Fibroblast of skin of left quadriceps (primary cell): Measurements from ENCODE around the gene UBQLN4.
"Not testable (repeated sequence)": the region's sequence is repeated elsewhere in the genome, so short reads cannot be mapped to it uniquely, and the experiment has no call there.

Experiments
- DNase-seq, 2 experiments: peaks; one replicate each; pipeline ENCODE4 v3.0.0-alpha.2; 2013; ENCODE audit warnings: low read depth in 2 of 2

The UBQLN4 gene

GRCh38 chr1:156081180-156081916 lies 27.8 kb upstream of the UBQLN4 start:
- no peak for DNase-seq

DNA sequence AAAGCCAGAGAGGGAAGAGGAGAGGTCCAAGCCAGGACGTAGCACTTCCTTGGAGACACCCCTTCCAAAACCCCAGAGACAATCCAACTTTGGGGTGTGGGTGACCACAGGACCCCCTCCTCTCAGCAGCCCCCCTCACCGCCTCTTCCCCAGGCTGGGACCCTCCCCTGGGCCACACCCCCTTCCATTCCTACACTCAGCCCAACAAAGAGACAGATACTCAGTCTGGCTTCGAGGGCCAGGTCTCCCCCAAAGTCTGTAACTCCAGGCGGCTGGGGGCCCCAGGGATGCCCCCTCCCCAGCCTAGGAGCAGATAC lies 27.2 kb upstream of the UBQLN4 start:
- DNase-seq, result no peak

- no peak for DNase-seq
These were observed 26.8 kb upstream of the UBQLN4 start for GRCh38 chr1:156080241-156080862.

DNA sequence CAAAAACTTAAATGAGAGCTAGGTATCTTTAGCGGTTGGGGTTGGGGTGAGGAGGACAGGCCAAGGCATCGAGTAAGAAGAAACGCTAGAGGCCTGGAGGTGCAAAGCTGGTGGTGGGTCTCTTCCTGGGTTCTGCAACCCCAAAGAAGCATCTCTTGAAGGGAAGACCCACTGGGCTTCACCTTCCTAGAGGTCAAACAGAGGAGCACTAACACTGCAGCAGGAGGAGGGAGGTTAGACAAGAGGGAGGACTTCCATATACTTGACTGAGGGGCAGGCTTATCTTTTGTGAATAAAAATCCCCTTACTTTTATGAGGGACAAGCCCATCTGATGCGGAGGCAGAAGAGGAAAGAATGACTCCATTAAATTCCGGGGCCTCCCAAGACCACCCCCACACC lies 26.2 kb upstream of the UBQLN4 start:
- DNase-seq, result no peak

DNA sequence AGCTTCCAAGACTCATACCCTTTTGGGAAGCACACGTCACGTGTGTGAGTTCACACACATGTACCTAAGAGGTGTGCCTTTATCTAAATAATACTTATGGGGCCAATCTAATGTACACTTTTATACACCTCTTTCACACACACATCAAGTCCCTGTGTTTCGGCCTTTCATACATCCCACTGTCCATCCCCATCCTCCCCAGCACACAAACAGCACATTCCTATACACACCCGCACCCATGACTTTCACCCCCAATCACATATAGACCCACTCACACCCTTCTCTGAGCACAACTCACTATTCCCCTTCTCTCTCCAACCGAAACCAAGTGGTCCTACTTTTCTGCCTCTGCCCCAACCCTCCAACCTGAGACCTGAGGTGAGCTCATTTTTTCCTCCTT lies 25.1 kb upstream of the UBQLN4 start:
- no peak for DNase-seq

- no peak for DNase-seq
These were observed 23.8 kb upstream of the UBQLN4 start for GRCh38 chr1:156077430-156077760.

GRCh38 chr1:156076609-156077429 lies 23.2 kb upstream of the UBQLN4 start:
- DNase-seq, result no peak

GRCh38 chr1:156075775-156076204 lies 22.2 kb upstream of the UBQLN4 start:
- DNase-seq, result no peak

DNA sequence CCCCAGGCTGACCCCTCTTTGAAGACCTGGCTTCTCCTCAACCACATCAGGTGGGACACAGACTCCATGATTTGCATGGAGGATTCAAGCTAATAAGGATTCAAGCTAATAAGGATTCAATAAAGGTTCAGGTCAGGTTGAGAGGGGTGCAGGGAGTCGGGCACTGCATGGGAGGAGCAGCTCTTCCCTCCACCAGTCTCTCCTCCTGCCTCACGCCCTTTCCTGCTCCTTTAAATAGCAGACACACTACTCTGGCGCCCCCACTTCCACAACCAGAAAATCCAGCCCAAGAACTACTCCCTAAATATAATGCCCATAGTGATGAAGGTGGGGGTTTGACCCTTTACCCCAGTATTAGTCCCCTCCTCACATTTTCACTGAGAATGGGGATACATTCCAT lies 21.6 kb upstream of the UBQLN4 start:
- no peak for DNase-seq

DNA sequence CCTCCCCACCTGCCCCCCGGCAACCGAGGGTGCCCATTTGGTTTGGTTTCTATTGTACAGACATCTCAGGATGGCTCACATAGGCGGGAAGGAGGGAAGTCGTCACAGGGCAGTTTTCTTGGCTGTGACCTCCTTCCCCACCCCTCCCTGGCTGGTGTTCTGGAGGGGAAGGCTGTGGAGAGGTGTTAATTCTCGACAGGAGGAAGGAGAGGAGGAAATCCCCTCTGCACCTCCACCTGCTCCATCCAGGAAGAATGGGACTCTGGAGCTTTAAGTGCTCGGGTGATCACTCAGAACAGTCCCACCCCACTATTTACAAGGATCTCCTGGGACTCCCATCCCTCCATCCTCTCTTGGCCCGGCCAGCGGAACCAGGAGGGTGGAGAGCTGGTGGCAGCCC lies 21.1 kb upstream of the UBQLN4 start:
- no peak for DNase-seq

DNA sequence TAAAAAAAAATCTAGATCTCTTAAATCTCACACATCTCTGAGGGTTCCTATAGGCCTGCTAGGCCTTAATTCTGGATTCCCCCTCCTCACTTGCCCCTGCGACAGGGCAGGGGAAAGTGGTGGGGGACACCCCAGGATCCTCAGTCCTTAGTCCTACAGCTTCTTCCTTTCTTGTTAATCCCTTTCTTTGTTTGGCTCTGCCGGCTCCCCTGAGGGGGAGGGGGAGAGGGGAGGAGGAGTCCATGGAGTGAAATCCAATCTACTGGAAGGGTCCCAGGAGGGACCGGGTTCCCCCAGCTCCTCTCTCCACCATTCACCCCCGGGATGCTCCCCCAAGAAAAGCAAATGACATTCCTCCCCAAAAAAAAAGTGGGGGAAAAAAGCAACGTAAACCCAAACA lies 20.1 kb upstream of the UBQLN4 start:
- no peak for DNase-seq

DNA sequence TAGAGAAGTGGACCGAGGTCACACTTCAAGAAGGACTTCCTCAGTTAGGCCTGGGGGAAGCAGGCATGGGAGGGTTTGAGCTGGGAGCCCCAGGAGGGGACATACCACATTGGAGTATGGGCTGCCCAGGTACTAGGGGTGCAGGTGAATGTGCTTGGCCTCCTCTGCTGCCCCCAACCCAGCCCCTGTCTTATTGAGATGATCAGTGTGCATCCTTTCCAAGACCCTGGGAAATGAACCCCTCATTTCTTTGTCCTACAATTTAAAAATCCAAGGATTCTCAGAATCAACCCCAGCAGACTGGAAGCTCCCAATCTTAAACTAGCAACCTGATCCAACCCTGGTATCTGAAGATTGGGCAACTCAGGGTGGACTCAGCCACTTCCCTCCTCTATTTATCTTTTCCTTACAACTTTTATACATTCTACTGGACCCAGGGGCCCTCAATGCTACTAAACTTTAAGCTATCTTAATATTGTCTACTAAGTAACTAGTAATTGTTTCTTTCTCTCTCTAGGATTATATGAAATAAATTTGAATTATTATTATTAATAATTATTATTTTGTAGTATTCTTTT lies 19.6 kb upstream of the UBQLN4 start:
- no peak for DNase-seq

DNA sequence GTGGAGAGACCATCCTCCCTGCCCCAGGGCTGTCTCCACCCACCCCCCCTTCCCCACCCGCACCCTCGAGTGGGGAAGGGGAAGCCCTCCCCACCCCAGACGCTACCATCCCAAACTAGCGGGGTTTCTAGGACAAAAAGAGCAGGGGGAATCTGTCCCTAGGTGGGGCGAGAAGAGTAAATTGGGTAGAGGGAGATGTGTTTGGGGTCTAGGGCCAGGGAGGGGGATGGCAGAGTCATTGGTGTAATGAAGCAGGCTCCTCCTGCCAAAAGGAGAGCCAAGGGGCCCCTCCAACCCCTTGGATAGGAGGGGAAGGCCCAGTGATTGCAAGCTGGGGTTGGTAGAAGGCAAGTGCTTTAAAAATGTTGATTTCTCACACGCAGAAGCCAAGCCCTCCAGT lies 18.7 kb upstream of the UBQLN4 start:
- no peak for DNase-seq

DNA sequence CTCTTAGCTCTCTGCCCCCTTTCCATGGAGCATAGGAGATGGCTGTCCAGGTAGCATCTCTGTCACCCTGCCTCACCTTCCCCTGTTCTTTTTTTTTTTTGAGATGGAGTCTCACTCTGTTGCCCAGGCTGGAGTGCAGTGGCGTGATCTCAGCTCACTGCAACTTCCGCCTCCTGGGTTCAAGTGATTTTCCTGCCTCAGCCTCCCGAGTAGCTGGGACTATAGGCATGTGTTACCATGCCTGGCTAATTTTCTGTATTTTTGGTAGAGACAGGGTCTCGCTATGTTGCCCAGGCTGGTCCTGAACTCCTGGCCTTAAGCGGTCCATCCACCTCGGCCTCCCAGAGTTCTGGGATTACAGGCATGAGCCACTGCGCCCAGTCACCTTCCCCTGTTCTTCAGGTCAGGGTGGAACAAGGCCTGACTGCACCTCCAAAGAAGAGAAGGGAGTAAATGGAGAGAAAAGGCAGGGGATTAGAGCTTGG lies 17.8 kb upstream of the UBQLN4 start:
- not testable (repeated sequence) for DNase-seq

DNA sequence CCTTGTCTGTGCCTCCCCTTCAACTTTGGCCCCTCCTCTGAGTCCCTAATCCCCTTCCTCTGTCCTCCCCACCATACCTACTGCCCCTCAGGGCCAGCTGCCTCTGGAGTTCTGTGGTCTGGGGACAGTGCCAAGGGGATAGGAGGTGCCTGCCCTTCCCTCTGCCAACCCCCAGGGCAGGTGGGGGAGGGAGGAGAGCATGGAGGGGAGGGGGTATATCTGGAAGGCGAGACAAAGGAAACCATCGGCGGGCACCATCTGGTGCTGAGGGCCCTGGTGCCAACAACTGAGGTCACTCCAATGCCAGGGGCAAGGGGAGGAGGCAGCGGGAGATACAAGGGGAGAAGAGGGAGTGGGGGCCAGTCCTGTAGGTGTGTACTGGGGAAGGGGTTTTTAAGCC lies 16.9 kb upstream of the UBQLN4 start:
- DNase-seq, result no peak

DNA sequence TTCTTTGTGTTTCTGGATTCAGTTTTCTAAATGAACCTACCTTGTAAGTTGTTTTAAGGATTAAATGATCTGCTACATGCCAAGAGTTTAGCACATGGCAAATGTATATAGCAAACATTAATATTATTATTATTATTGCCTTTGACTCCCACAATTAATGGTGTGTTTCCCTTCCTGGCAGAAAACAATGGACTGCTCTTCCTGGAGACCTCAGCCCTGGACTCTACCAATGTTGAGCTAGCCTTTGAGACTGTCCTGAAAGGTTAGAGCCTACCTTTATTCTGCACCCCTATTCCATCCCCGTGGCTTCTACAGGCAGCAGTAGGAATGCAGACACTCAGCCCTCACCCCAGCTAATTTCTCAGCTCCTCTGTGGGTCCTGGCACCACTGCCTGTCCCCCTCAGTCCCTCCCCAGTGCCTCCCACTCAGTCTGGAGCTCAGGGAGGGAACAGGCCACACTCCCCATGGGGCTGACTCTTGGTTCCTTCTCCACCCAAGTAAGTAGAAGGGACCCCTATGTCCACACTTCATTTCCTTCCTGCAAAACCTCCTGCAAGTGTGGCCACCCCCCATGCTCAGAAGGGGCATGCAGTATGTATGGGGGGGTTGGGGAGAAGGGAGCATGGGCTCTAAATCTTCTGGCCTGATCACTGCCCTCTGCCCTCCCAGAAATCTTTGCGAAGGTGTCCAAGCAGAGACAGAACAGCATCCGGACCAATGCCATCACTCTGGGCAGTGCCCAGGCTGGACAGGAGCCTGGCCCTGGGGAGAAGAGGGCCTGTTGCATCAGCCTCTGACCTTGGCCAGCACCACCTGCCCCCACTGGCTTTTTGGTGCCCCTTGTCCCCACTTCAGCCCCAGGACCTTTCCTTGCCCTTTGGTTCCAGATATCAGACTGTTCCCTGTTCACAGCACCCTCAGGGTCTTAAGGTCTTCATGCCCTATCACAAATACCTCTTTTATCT lies 16.2 kb upstream of the UBQLN4 start:
- DNase-seq, result no peak

DNA sequence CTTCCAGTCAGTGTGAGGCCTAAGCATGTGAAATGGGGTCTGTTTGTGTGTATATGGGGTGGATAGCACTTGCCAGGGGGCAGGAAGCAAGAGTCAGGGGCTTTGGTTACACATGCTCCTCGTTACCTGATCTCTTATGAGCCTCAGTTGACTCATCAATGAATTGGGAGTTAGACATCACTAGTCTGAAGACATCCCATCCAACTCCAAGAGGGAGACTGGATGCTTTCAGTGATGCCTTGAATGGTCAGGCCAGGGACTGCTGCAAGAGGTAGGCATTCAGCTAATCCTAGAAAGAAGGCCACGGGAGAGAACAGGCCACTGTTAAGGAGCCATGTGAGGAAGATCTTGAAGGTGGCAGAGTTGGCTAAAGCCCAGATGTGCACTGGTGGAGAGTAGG lies 13.7 kb upstream of the UBQLN4 start:
- DNase-seq, result no peak

DNA sequence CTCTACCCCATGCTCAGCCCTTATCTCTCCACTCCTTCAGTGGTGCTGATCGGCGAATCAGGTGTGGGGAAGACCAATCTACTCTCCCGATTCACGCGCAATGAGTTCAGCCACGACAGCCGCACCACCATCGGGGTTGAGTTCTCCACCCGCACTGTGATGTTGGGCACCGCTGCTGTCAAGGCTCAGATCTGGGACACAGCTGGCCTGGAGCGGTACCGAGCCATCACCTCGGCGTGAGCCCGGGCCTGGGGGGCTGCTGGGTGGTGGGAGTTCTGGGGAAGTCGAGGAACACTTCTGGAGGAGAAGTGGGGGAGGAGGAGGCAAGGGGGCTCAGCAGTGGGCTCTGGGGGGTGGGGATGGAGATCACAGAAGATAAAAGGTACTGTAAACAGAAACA lies 12.3 kb upstream of the UBQLN4 start:
- DNase-seq, result no peak

- DNase-seq, result no peak
These were observed 11.6 kb upstream of the UBQLN4 start for GRCh38 chr1:156065212-156065611.

DNA sequence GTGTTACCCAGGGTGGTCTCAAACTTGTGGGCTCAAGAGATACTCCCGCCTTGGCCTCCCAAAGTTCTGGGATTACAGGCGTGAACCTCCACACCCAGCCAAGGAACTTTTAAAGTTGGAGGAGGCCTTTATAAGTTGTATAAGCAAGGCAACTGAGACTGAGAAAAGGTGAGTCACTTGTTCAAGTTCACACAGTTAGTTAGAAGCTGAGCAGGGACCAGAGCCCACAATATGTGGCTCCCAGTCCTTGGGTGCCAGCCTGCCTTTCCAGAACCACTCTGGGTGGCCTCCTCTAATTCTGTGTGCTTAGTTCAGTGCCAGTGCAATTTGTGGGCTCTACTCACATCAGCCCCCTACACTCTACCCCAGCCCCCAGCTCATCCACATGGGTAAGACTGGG lies 11.0 kb upstream of the UBQLN4 start:
- no peak for DNase-seq

- no peak for DNase-seq
These were observed 10.3 kb upstream of the UBQLN4 start for GRCh38 chr1:156063997-156064285.

GRCh38 chr1:156062189-156062588 lies 8.6 kb upstream of the UBQLN4 start:
- no peak for DNase-seq
